Esophagus squamous epithelium (tissue), 5 donors: ENCODE measurements around the gene SKIC3. TPM values are rescaled to one million over a fixed set of nuclear protein-coding genes. Genes with fewer than 3 reads are reported as not detected.

ENCODE experiments used
- DNase-seq: peaks from one replicate; lab custom pipeline; 2025; lab: John Stamatoyannopoulos, UW
- H3K27ac ChIP-seq, 4 donors: fragments of 200-600 bp; sonication (generic); one replicate each; pipeline ENCODE4 v1.5.1; 2016 to 2019; ENCODE audit warnings: mild to moderate bottlenecking in 1 of 4
- H3K27me3 ChIP-seq, 4 donors: fragments of 200-600 bp; sonication (generic); 1 replicate in 3 of 4; 2 replicates in 1 of 4; pipeline versions ENCODE4 v1.5.1 to v1.6.0; 2017 to 2021; ENCODE audit warnings: antibody characterized with exemption in 1 of 4
- H3K36me3 ChIP-seq, 3 donors: fragments of 200-600 bp; sonication (generic); one replicate each; pipeline ENCODE4 v1.5.1; 2016 to 2019
- H3K4me1 ChIP-seq, 3 donors: fragments of 200-600 bp; sonication (generic); one replicate each; pipeline ENCODE4 v1.5.1; 2017 to 2019
- H3K4me3 ChIP-seq, 4 donors: fragments of 200-600 bp; sonication (generic); 1 replicate in 3 of 4; 2 replicates in 1 of 4; pipeline ENCODE4 v1.5.1; 2016 to 2019; ENCODE audit warnings: mild to moderate bottlenecking in 2 of 4, moderate library complexity in 1 of 4
- H3K9me3 ChIP-seq, 3 donors: fragments of 200-600 bp; sonication (generic); one replicate each; pipeline ENCODE4 v1.5.1; 2016 to 2019
- CTCF ChIP-seq, 6 experiments: fragments of 450-650 bp in 4 of 6; fragments of 200-600 bp in 2 of 6; sonication (generic) in 2 of 6; IDR thresholded peaks; one replicate each; pipeline ENCODE4 v1.5.1; 2016 to 2019; ENCODE audit warnings: antibody characterized with exemption in 6 of 6, mild to moderate bottlenecking in 4 of 6, moderate library complexity in 4 of 6
- POLR2A ChIP-seq, 4 donors: fragments of 450-650 bp; IDR thresholded peaks; one replicate each; pipeline ENCODE4 v1.6.1; 2017; ENCODE audit warnings: antibody characterized with exemption in 4 of 4, mild to moderate bottlenecking in 4 of 4, moderate library complexity in 3 of 4
- WGBS, 2 donors: methylation state at CpG; one replicate each; pipeline ENCODE4 v1.1.5; 2018; 5-methylcytosine and 5-hydroxymethylcytosine counted together
- intact Hi-C: fragments of 100-400 bp; cut with DNase I; formaldehyde crosslinking; loops from one replicate; pipeline ENCODE4 v1.15.0; 2022
- total RNA-seq, 4 donors: library from RNA; depleted of rRNA; stranded (reverse); fragments of >200 nt; gene quantifications; one replicate each; pipeline ENCODE4 v1.1.0, GENCODE V29; 2016
- donor health status: DM: yes; HTN: yes; CAD: no.

The SKIC3 gene
- total RNA-seq, 4 donors from 2014 or later: 27.0 to 71.3 (median 41.6) TPM

- no peaks in the 10 kb centered on the region for H3K9me3 ChIP-seq
- intact Hi-C loops: no loop called here
- TF ChIP-seq POLR2A (IDR thresholded peaks at IDR 0.05) (no peak), CTCF (IDR thresholded peaks at IDR 0.05) (no peak)
- peaks cover 0 to 97% (median 0%) of the 10 kb centered on the region in 3 donors for H3K36me3 ChIP-seq
- no peaks in the 10 kb centered on the region for H3K27me3 ChIP-seq
- H3K4me3 ChIP-seq: no peak overlapping the region
- no peak for DNase-seq
- H3K27ac ChIP-seq: no peak overlapping the region
- H3K4me1 ChIP-seq: no peaks in the 10 kb centered on the region
Observed at GRCh38 chr5:95533761-95534160, 21.0 kb downstream of the SKIC3 start.

GRCh38 chr5:95533106-95533505, 21.7 kb downstream of the SKIC3 start:
- TF ChIP-seq CTCF (IDR thresholded peaks at IDR 0.05) (no peak), POLR2A (IDR thresholded peaks at IDR 0.05) (no peak)
- Histone ChIP-seq H3K36me3 (peaks cover 0 to 97% (median 0%) of the 10 kb centered on the region in 3 donors), H3K27me3 (no peaks in the 10 kb centered on the region), H3K27ac (no peak overlapping the region), H3K4me3 (no peak overlapping the region), H3K9me3 (no peaks in the 10 kb centered on the region), H3K4me1 (no peaks in the 10 kb centered on the region)
- DNase-seq: no peak
- WGBS, 2 donors: 72 to 75% methylated on average over 2 of the region's 2 CpGs
- intact Hi-C loops: no loop called here

- no peaks in the 10 kb centered on the region for H3K27me3 ChIP-seq
- intact Hi-C loops: no loop called here
- H3K4me1 ChIP-seq: no peaks in the 10 kb centered on the region
- WGBS, 2 donors: 94 to 96% methylated on average over 2 of the region's 2 CpGs
- DNase-seq: no peak
- H3K9me3 ChIP-seq: no peaks in the 10 kb centered on the region
- no peak overlapping the region for H3K27ac ChIP-seq
- H3K4me3 ChIP-seq: no peak overlapping the region
- TF ChIP-seq POLR2A (IDR thresholded peaks at IDR 0.05): no peak
- TF ChIP-seq CTCF (IDR thresholded peaks at IDR 0.05): no peak
- peaks cover 0 to 97% (median 0%) of the 10 kb centered on the region in 3 donors for H3K36me3 ChIP-seq
Observed at GRCh38 chr5:95532415-95532814, 22.4 kb downstream of the SKIC3 start.

- H3K27me3 ChIP-seq: no peaks in the 10 kb centered on the region
- no peak for DNase-seq
- H3K36me3 ChIP-seq: peaks cover 0 to 97% (median 0%) of the 10 kb centered on the region in 3 donors
- intact Hi-C loops: no loop called here
- no peak overlapping the region for H3K27ac ChIP-seq
- no peaks in the 10 kb centered on the region for H3K9me3 ChIP-seq
- H3K4me1 ChIP-seq: no peaks in the 10 kb centered on the region
- no peak overlapping the region for H3K4me3 ChIP-seq
- TF ChIP-seq POLR2A (IDR thresholded peaks at IDR 0.05) (no peak), CTCF (IDR thresholded peaks at IDR 0.05) (no peak)
Observed at GRCh38 chr5:95531491-95531890, 23.3 kb downstream of the SKIC3 start.

- 94 to 97% methylated on average over 2 of the region's 2 CpGs for WGBS, 2 donors
- intact Hi-C loops: no loop called here
- no peak for DNase-seq
- no peak overlapping the region for H3K27ac ChIP-seq
- no peak overlapping the region for H3K4me3 ChIP-seq
- no peaks in the 10 kb centered on the region for H3K27me3 ChIP-seq
- H3K9me3 ChIP-seq: no peaks in the 10 kb centered on the region
- peaks cover 0 to 95% (median 0%) of the 10 kb centered on the region in 3 donors for H3K36me3 ChIP-seq
- no peaks in the 10 kb centered on the region for H3K4me1 ChIP-seq
- TF ChIP-seq CTCF (IDR thresholded peaks at IDR 0.05): no peak
- TF ChIP-seq POLR2A (IDR thresholded peaks at IDR 0.05): no peak
Observed at GRCh38 chr5:95530416-95530815, 24.4 kb downstream of the SKIC3 start.
